A549 (cell line): ENCODE data around the gene NRXN3. TPM values are rescaled to one million over a fixed set of nuclear protein-coding genes. Genes with fewer than 3 reads are reported as not detected.

Source experiments
- ATAC-seq, 2 experiments: fragments of 200-7000 bp in 1 of 2; fragments of >200 bp in 1 of 2; cut with Nextera tagmentation in 1 of 2; cut with Tn5 transposase in 1 of 2; 3 replicates each; pipeline versions ENCODE4 v1.8.0 to v1.9.1; 2018 to 2020; ENCODE audit warnings: mild to moderate bottlenecking in 1 of 2, moderate library complexity in 1 of 2
- CTCF ChIA-PET: fragments of 300-600 bp; sonication (Branson Sonifier 250); formaldehyde crosslinking; extraction: SDS; loops from one replicate; lab custom pipeline; 2021; ENCODE audit warnings: antibody characterized with exemption, inconsistent platforms; lab: Yijun Ruan, JAX
- POLR2A ChIA-PET: fragments of 350-600 bp; formaldehyde crosslinking; extraction: SDS; loops from one replicate; lab custom pipeline; 2021; ENCODE audit warnings: antibody characterized with exemption, inconsistent platforms; lab: Yijun Ruan, JAX
- DNase-seq, 2 experiments: peaks; one replicate each; pipeline versions ENCODE4 v3.0.0 to v3.0.0-alpha.2; 2011 to 2016; ENCODE audit warnings: low read depth in 1 of 2, low spot score in 1 of 2
- FAIRE-seq: peaks from 2 replicates; lab custom pipeline; 2011; peaks lifted over from hg19 to GRCh38; lab: Jason Lieb, UNC
- H3K27ac ChIP-seq, 2 experiments: fragments of >200 bp; sonication (Bioruptor Twin); formaldehyde crosslinking; 3 replicates each; pipeline ENCODE4 v1.5.1; 2016 to 2017
- H3K4me1 ChIP-seq: fragments of >200 bp; sonication (Bioruptor Twin); formaldehyde crosslinking; 3 replicates; pipeline ENCODE4 v1.6.1; 2016
- H3K4me2 ChIP-seq: fragments of >200 bp; sonication (Bioruptor Twin); formaldehyde crosslinking; 3 replicates; pipeline ENCODE4 v1.6.1; 2016
- H3K4me3 ChIP-seq: fragments of >200 bp; sonication (Bioruptor Twin); formaldehyde crosslinking; 3 replicates; pipeline ENCODE4 v1.5.1; 2016
- H3K9me3 ChIP-seq: fragments of >200 bp; sonication (Bioruptor Twin); formaldehyde crosslinking; 3 replicates; pipeline ENCODE4 v1.6.1; 2016
- ATOH8 ChIP-seq: fragments of 250-450 bp; sonication (Bioruptor Pico); IDR thresholded peaks from 2 replicates; pipeline ENCODE4 v1.5.0; 2020; ENCODE audit warnings: low read depth, mild to moderate bottlenecking, moderate library complexity
- BCL3 ChIP-seq: fragments of >200 bp; sonication (Bioruptor Twin); formaldehyde crosslinking; IDR thresholded peaks from 3 replicates; pipeline ENCODE4 v1.6.1; 2016
- BHLHE40 ChIP-seq: IDR thresholded peaks from 2 replicates; pipeline ENCODE4 v1.6.1; 2012; ENCODE audit warnings: low read depth, low read length, inconsistent platforms
- CBX2 ChIP-seq: fragments of 200-600 bp; sonication (generic); IDR thresholded peaks from 2 replicates; pipeline ENCODE4 v1.6.1; 2016; ENCODE audit warnings: low read depth, mild to moderate bottlenecking, borderline replicate concordance
- CEBPB ChIP-seq, 2 experiments: fragments of >200 bp in 1 of 2; sonication (Bioruptor Twin) in 1 of 2; formaldehyde crosslinking in 1 of 2; IDR thresholded peaks; 2 replicates each; pipeline ENCODE4 v1.6.1; 2012 to 2016
- CHD4 ChIP-seq: fragments of 200-600 bp; sonication (generic); IDR thresholded peaks from 2 replicates; pipeline ENCODE4 v1.6.1; 2016; ENCODE audit warnings: antibody characterized with exemption, mild to moderate bottlenecking, borderline replicate concordance
- EHF ChIP-seq: fragments of 250-450 bp; sonication (Bioruptor Pico); IDR thresholded peaks from 2 replicates; pipeline ENCODE4 v1.5.0; 2020; ENCODE audit warnings: mild to moderate bottlenecking
- EHMT2 ChIP-seq: fragments of 200-600 bp; sonication (generic); IDR thresholded peaks from 2 replicates; pipeline ENCODE4 v1.6.1; 2016; ENCODE audit warnings: antibody characterized with exemption, low read depth, mild to moderate bottlenecking, moderate library complexity
- EP300 ChIP-seq, 2 experiments: fragments of >200 bp; sonication (Bioruptor Twin); formaldehyde crosslinking; IDR thresholded peaks; 2 replicates in 1 of 2; 3 replicates in 1 of 2; pipeline ENCODE4 v1.6.1; 2016 to 2017
- ESRRA ChIP-seq: fragments of 150-350 bp; IDR thresholded peaks from 2 replicates; pipeline ENCODE4 v1.6.1; 2014; ENCODE audit warnings: mild to moderate bottlenecking, low read length, borderline replicate concordance
- FOSB ChIP-seq: fragments of 250-450 bp; sonication (Bioruptor Pico); IDR thresholded peaks from 2 replicates; pipeline ENCODE4 v1.5.0; 2020; ENCODE audit warnings: mild to moderate bottlenecking, moderate library complexity
- FOXS1 ChIP-seq: fragments of 250-450 bp; sonication (Bioruptor Pico); IDR thresholded peaks from 2 replicates; pipeline ENCODE4 v1.5.0; 2020; ENCODE audit warnings: mild to moderate bottlenecking, moderate library complexity
- HES2 ChIP-seq: fragments of >200 bp; sonication (Bioruptor Twin); formaldehyde crosslinking; IDR thresholded peaks from 2 replicates; pipeline ENCODE4 v1.6.1; 2016
- HEYL ChIP-seq: fragments of 250-450 bp; sonication (Bioruptor Pico); IDR thresholded peaks from 2 replicates; pipeline ENCODE4 v1.8.0; 2021; ENCODE audit warnings: mild to moderate bottlenecking, moderate library complexity
- HMGXB4 ChIP-seq: fragments of 250-450 bp; sonication (Bioruptor Pico); IDR thresholded peaks from 2 replicates; pipeline ENCODE4 v1.5.0; 2021; ENCODE audit warnings: mild to moderate bottlenecking, moderate library complexity, borderline replicate concordance
- JUNB ChIP-seq: fragments of >200 bp; sonication (Bioruptor Twin); formaldehyde crosslinking; IDR thresholded peaks from 2 replicates; pipeline ENCODE4 v1.6.1; 2016
- MYC ChIP-seq: IDR thresholded peaks from 2 replicates; pipeline ENCODE4 v1.6.1; 2012; ENCODE audit warnings: mild to moderate bottlenecking, inconsistent platforms, low read length, improper control_type of control experiment, borderline replicate concordance
- NPAS2 ChIP-seq: fragments of 250-450 bp; sonication (Bioruptor Pico); IDR thresholded peaks from 2 replicates; pipeline ENCODE4 v1.8.0; 2022; ENCODE audit warnings: mild to moderate bottlenecking, moderate library complexity, borderline replicate concordance
- NR3C1 ChIP-seq: fragments of >200 bp; sonication (Bioruptor Twin); formaldehyde crosslinking; IDR thresholded peaks from 3 replicates; pipeline ENCODE4 v1.6.1; 2017
- PHF8 ChIP-seq: fragments of 200-600 bp; sonication (generic); IDR thresholded peaks from 2 replicates; pipeline ENCODE4 v1.6.1; 2016; ENCODE audit warnings: low read depth, mild to moderate bottlenecking, antibody characterized with exemption, moderate library complexity, borderline replicate concordance
- POLR2AphosphoS2 ChIP-seq: conservative IDR thresholded peaks from 2 replicates; pipeline ENCODE4 v1.6.1; 2012; ENCODE audit warnings: low read length, improper control_type of control experiment, inconsistent platforms
- RAD21 ChIP-seq, 2 experiments: fragments of >200 bp in 1 of 2; sonication (Bioruptor Twin) in 1 of 2; formaldehyde crosslinking in 1 of 2; IDR thresholded peaks in 1 of 2; conservative IDR thresholded peaks in 1 of 2; 2 replicates in 1 of 2; 3 replicates in 1 of 2; pipeline ENCODE4 v1.6.1; 2012 to 2018; ENCODE audit warnings: inconsistent platforms in 1 of 2
- REST ChIP-seq: fragments of 200-600 bp; sonication (generic); IDR thresholded peaks from 2 replicates; pipeline ENCODE4 v1.6.1; 2016; ENCODE audit warnings: antibody characterized with exemption, mild to moderate bottlenecking, moderate library complexity
- RFX5 ChIP-seq: fragments of 450-650 bp; IDR thresholded peaks from 2 replicates; pipeline ENCODE4 v1.7.1; 2014; ENCODE audit warnings: antibody characterized with exemption, mild to moderate bottlenecking, moderate library complexity
- RNF2 ChIP-seq: fragments of 200-600 bp; sonication (generic); IDR thresholded peaks from 2 replicates; pipeline ENCODE4 v1.6.1; 2016; ENCODE audit warnings: low read depth, mild to moderate bottlenecking, antibody characterized with exemption, moderate library complexity, borderline replicate concordance
- USF2 ChIP-seq: fragments of 450-650 bp; IDR thresholded peaks from 2 replicates; pipeline ENCODE4 v1.6.1; 2014; ENCODE audit warnings: antibody characterized with exemption
- ZC3H11A ChIP-seq: fragments of 450-650 bp; IDR thresholded peaks from 2 replicates; pipeline ENCODE4 v1.6.1; 2014; ENCODE audit warnings: antibody characterized with exemption, mild to moderate bottlenecking
- WGBS: methylation state at CpG from one replicate; pipeline ENCODE4 v1.1.6; 2017; ENCODE audit errors: missing lambda C conversion rate; 5-methylcytosine and 5-hydroxymethylcytosine counted together
- polyA plus RNA-seq, 4 experiments: library from polyadenylated mRNA; depleted of rRNA in 3 of 4; stranded (reverse); fragments of >200 nt; fragmentation: RNase III in 1 of 4; extraction: RNeasy Plus Mini Kit Qiagen cat#74134 plus additional on column Dnase treatment in 1 of 4; gene quantifications; 2 replicates in 3 of 4; 3 replicates in 1 of 4; pipeline ENCODE4 v1.2.3, GENCODE V29; 2011 to 2017

Gene NRXN3
- polyA plus RNA-seq, 2 of the 4 experiments (the other 2 are of a cell fraction) = 0.62 to 2.3 TPM

- no peak for ATAC-seq
- H3K9me3 ChIP-seq = no peaks in the 10 kb centered on the region
- H3K4me2 ChIP-seq = no peak overlapping the region
- H3K4me3 ChIP-seq = no peak overlapping the region
- ChIA-PET CTCF (no interaction called here), POLR2A (no interaction called here)
- no peak overlapping the region for H3K27ac ChIP-seq
- peak in 1 of 2 experiments; percentile 4 for DNase-seq
- TF ChIP-seq HMGXB4 (CRISPR knock-in tag) (no peak), NPAS2 (CRISPR knock-in tag) (no peak), EHF (CRISPR knock-in tag) (no peak), EHMT2 (no peak), CBX2 (no peak), ESRRA (no peak), REST (no peak), BHLHE40 (no peak), FOXS1 (no peak), JUNB (no peak), POLR2AphosphoS2 (no peak), NR3C1 (no peak), FOSB (CRISPR knock-in tag) (no peak)
- FAIRE-seq = no peak
- WGBS = 6% methylated on average over 2 of the region's 2 CpGs
- no peaks in the 10 kb centered on the region for H3K4me1 ChIP-seq
Measured at GRCh38 chr14:79325071-79325470, 1154.9 kb downstream of the NRXN3 start.

- POLR2A ChIA-PET = no interaction called here
Measured at GRCh38 chr14:79325557-79325956, 1155.4 kb downstream of the NRXN3 start.

More at GRCh38 chr14:79325557-79325956, 1155.4 kb downstream of the NRXN3 start:
- Histone ChIP-seq H3K4me3 (no peak overlapping the region), H3K27ac (no peak overlapping the region), H3K9me3 (no peaks in the 10 kb centered on the region), H3K4me2 (no peak overlapping the region), H3K4me1 (no peaks in the 10 kb centered on the region)
- ATAC-seq (no peak), DNase-seq (no peak), FAIRE-seq (no peak)
- CTCF ChIA-PET = no interaction called here
- no peak for TF ChIP-seq RNF2
- TF ChIP-seq MYC = no peak
- no peak for TF ChIP-seq FOSB (CRISPR knock-in tag)
- no peak for TF ChIP-seq CEBPB (IDR thresholded peaks at IDR 0.05)
- TF ChIP-seq NPAS2 (CRISPR knock-in tag) = no peak
- no peak for TF ChIP-seq CHD4
- no peak for TF ChIP-seq PHF8
- TF ChIP-seq HEYL (CRISPR knock-in tag) = no peak
- TF ChIP-seq RFX5 = no peak
- TF ChIP-seq ESRRA = no peak
- TF ChIP-seq BCL3 = no peak
- TF ChIP-seq RAD21 (conservative IDR thresholded peaks at IDR 0.05 in 1 of 2, IDR thresholded peaks at IDR 0.05 in 1 of 2) = no peak
- TF ChIP-seq HES2 = no peak
- no peak for TF ChIP-seq ZC3H11A
- TF ChIP-seq USF2 = no peak
- no peak for TF ChIP-seq BHLHE40
- TF ChIP-seq FOXS1 = no peak
- no peak for TF ChIP-seq EP300 (IDR thresholded peaks at IDR 0.05)
- no peak for TF ChIP-seq ATOH8
- 30% methylated on average over 3 of the region's 3 CpGs for WGBS
